SU-DHL-6 (cell line): Measurements from ENCODE around the gene MIDN.
"Not testable (repeated sequence)": the region's sequence is repeated elsewhere in the genome, so short reads cannot be mapped to it uniquely, and the experiment has no call there.

Source experiments
- H2AFZ ChIP-seq: fragments of 200-600 bp; sonication (generic); 2 replicates; pipeline ENCODE4 v1.6.1; 2014; ENCODE audit warnings: low read depth, mild to moderate bottlenecking, moderate library complexity, mixed read lengths, antibody characterized with exemption, low read length; ENCODE audit not compliant: severe bottlenecking
- H3F3A ChIP-seq: fragments of 200-600 bp; shearing (Covaris generic); 2 replicates; pipeline ENCODE4 v1.6.0; 2016; ENCODE audit warnings: antibody characterized with exemption, mild to moderate bottlenecking; ENCODE audit not compliant: insufficient read depth
- H3K27ac ChIP-seq: fragments of 200-600 bp; sonication (generic); 2 replicates; pipeline ENCODE4 v1.5.1; 2016; ENCODE audit warnings: low read depth, mild to moderate bottlenecking, low read length, moderate library complexity, mixed read lengths
- H3K27me3 ChIP-seq: fragments of 200-600 bp; sonication (generic), shearing (Covaris generic); 2 replicates; pipeline ENCODE4 v1.6.0; 2014; ENCODE audit warnings: mild to moderate bottlenecking, low read length
- H3K36me3 ChIP-seq: fragments of 200-600 bp; sonication (generic); 2 replicates; pipeline ENCODE4 v1.6.1; 2014; ENCODE audit warnings: mild to moderate bottlenecking, low read length, mixed read lengths
- H3K4me2 ChIP-seq: fragments of 300-600, 200-600 bp; shearing (Covaris generic), sonication (generic); 2 replicates; pipeline ENCODE4 v1.6.0; 2014; ENCODE audit warnings: low read length, low read depth, mild to moderate bottlenecking; ENCODE audit not compliant: poor library complexity, severe bottlenecking
- H3K4me3 ChIP-seq: fragments of 200-600 bp; sonication (generic); 2 replicates; pipeline ENCODE4 v1.5.1; 2014; ENCODE audit warnings: antibody characterized with exemption, low read length, mild to moderate bottlenecking, mixed read lengths; ENCODE audit not compliant: insufficient read depth, poor library complexity, severe bottlenecking
- H3K79me2 ChIP-seq: fragments of 200-600 bp; sonication (generic); 2 replicates; pipeline ENCODE4 v1.6.1; 2014; ENCODE audit warnings: mild to moderate bottlenecking, low read length, moderate library complexity; ENCODE audit not compliant: insufficient read depth
- H3K9ac ChIP-seq: fragments of 200-600 bp; sonication (generic); 2 replicates; pipeline ENCODE4 v1.7.0; 2014; ENCODE audit warnings: mild to moderate bottlenecking, low read length
- H3K9me2 ChIP-seq: fragments of 200-600 bp; sonication (generic); replicated peaks from 2 replicates; pipeline ENCODE4 v1.6.1; 2014; ENCODE audit warnings: low read length; ENCODE audit not compliant: insufficient read depth
- H3K9me3 ChIP-seq: fragments of 200-600 bp; sonication (generic); 2 replicates; pipeline ENCODE4 v1.6.1; 2014; ENCODE audit warnings: low read length, mixed read lengths; ENCODE audit not compliant: insufficient read depth
- H4K20me1 ChIP-seq: fragments of 200-600 bp; sonication (generic); 2 replicates; pipeline ENCODE4 v1.6.1; 2014; ENCODE audit warnings: low read depth, mild to moderate bottlenecking, antibody characterized with exemption, low read length, moderate library complexity, mixed read lengths
- EZH2phosphoT487 ChIP-seq: fragments of 200-600 bp; sonication (generic), shearing (Covaris generic); conservative IDR thresholded peaks from 2 replicates; pipeline ENCODE4 v1.6.1; 2018; ENCODE audit warnings: mild to moderate bottlenecking, antibody characterized with exemption, low read length, moderate library complexity, mixed read lengths
- TF ChIP-seq, protein P1 (sequence below): fragments of 200-600 bp; sonication (generic); IDR thresholded peaks from one replicate; pipeline ENCODE4 v1.5.1; 2017; ENCODE audit warnings: antibody characterized with exemption, mild to moderate bottlenecking, low read length, moderate library complexity; ENCODE audit not compliant: insufficient read depth, poor library complexity, severe bottlenecking

Gene MIDN

DNA sequence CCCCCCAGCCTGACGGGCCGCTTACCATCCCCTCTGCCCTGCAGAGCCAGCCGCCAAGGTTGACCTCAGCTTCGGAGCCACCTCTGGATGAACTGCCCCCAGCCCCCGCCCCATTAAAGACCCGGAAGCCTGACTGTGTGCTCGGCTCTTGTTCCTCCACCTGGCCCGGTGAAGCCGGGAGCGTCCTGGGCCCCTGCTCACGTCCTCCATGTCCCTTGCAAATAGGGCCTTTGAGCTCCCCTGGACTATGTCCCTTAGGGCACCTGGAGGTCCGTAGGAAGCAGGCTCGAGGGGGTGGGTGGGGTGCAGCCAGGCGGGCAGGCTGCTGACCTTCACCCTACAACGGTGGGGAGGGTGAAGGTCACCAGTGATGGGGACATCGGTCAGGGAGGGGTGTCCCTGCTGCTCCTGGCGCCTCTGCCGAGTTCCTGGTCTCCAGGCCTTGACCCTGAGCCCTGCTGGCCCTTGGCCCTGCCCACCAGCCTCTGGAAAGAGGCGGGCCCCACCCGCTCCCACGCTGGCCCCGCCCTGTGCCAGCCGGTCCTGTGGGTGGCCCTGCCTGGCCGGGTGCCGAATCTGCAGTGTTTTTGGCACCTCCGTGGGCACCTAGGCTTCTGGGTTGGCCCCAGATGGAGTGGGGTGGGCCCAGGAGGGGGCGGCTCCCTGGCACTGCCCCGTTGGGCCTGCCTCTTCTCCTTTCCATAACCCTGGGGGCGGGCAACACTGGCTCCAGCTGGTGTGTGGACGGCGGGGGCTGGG lies 3.5 kb upstream of the MIDN start:
- H2AFZ ChIP-seq = no peak overlapping the region
- peak overlapping the region; percentile 66 for H3K27ac ChIP-seq
- peak overlapping the region; percentile 56 for H3K4me2 ChIP-seq
- no peaks in the 10 kb centered on the region for H3K9me3 ChIP-seq
- peaks cover 13% of the 10 kb centered on the region; the same call in 1 of the 2 replicates for H3K79me2 ChIP-seq
- no peak for TF ChIP-seq EZH2phosphoT487
- TF ChIP-seq, protein P1, sequence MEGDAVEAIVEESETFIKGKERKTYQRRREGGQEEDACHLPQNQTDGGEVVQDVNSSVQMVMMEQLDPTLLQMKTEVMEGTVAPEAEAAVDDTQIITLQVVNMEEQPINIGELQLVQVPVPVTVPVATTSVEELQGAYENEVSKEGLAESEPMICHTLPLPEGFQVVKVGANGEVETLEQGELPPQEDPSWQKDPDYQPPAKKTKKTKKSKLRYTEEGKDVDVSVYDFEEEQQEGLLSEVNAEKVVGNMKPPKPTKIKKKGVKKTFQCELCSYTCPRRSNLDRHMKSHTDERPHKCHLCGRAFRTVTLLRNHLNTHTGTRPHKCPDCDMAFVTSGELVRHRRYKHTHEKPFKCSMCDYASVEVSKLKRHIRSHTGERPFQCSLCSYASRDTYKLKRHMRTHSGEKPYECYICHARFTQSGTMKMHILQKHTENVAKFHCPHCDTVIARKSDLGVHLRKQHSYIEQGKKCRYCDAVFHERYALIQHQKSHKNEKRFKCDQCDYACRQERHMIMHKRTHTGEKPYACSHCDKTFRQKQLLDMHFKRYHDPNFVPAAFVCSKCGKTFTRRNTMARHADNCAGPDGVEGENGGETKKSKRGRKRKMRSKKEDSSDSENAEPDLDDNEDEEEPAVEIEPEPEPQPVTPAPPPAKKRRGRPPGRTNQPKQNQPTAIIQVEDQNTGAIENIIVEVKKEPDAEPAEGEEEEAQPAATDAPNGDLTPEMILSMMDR = no peak
- H3K36me3 ChIP-seq = no peaks in the 10 kb centered on the region
- H3K9ac ChIP-seq = peak overlapping the region; percentile 53
- H4K20me1 ChIP-seq = no peaks in the 10 kb centered on the region
- H3K9me2 ChIP-seq = no peaks in the 10 kb centered on the region
- H3F3A ChIP-seq = peaks cover 25% of the 10 kb centered on the region; the same call in 1 of the 2 replicates
- H3K27me3 ChIP-seq = no peaks in the 10 kb centered on the region
- H3K4me3 ChIP-seq = peak overlapping the region; percentile 18

DNA sequence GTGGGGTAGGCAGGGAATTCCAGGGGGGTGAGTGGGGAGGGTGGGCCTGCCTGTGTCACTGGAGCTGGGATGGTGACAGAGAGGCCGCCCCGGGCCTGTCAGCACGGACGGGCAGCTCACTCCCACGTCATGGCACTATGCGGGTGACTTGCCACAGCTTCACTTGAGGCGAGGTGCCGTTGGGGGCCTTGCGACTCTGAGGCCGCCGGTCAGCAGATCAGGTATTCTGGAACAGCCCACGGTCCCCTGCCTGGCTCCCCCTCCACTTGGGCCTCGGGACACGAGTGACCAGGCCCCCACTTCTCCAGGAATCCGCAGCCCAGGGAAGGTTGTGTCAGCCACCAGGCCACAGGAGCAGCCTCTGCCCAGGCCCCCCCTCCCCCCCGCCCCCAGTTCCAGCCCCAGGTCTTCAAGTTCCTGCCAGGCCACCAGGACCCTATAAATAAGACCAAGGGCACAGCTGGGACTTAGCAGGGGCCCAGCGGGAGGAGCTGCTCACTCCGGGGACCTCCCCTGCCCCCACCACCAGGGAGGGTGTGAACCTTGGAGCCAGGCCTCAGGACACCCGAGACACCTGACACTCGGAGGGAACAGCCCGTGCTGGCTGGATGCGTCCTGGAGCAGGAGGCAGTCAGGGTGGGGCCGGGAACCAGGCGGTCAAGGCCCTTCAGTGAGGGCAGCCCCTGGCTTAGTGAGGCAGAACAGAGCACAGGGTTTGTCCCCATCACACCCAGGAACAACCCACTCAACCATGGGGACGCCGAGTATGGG lies 2.7 kb upstream of the MIDN start:
- H4K20me1 ChIP-seq = no peaks in the 10 kb centered on the region
- peak overlapping the region; percentile 31; the same call in 1 of the 2 replicates for H3K27ac ChIP-seq

DNA sequence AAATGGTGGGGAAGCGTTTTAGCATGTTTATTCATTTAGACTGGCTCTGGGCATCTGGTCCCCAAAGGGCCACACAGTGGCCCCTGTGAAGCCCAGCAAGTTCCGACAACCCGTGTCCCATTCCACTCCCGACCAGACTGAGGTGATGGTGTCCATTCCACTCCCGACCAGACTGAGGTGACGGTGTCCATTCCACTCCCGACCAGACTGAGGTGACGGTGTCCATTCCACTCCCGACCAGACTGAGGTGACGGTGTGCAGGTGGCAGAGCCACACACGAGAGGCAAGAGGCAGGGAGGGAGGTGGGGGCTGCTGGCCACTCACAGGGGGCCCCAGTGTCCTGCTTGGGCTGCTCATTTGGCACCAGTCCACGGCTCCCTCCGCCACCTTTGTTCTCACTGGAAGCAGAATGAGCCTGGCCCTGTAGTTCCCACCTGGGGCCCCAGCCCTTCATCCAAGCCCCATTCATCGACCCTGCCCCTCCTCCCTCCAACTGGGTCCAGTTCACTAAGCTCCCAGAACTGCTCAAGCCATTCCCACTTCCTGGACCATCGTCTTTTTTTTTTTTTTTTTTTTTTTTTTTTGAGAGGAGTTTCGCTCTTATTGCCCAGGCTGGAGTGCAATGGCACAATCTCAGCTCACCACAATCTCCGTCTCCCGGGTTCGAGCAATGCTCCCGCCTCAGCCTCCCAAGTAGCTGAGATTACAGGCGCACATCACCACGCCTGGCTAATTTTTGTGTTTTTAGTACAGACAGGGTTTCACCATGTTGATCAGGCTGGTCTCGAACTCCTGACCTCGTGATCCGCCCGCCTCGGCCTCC lies 1.9 kb upstream of the MIDN start:
- H3K4me3 ChIP-seq, H3K27me3 ChIP-seq, H3K36me3 ChIP-seq: not testable (repeated sequence)

More for the DNA sequence above, 2.7 kb upstream of the MIDN start:
- Histone ChIP-seq H3K9ac (no peak overlapping the region), H3F3A (peaks cover 25% of the 10 kb centered on the region; the same call in 1 of the 2 replicates), H3K79me2 (peaks cover 16% of the 10 kb centered on the region), H3K9me3 (no peaks in the 10 kb centered on the region), H2AFZ (no peak overlapping the region), H3K4me2 (peak overlapping the region; percentile 56), H3K4me3 (no peak overlapping the region), H3K36me3 (no peaks in the 10 kb centered on the region), H3K9me2 (no peaks in the 10 kb centered on the region), H3K27me3 (no peaks in the 10 kb centered on the region)
- TF ChIP-seq, protein P1 = no peak
- TF ChIP-seq EZH2phosphoT487 = no peak

More for the DNA sequence above, 1.9 kb upstream of the MIDN start:
- H3K9me3 ChIP-seq, H4K20me1 ChIP-seq, H3K9ac ChIP-seq, H3K4me2 ChIP-seq, H3K9me2 ChIP-seq, H2AFZ ChIP-seq: not testable (repeated sequence)
- H3F3A ChIP-seq = peaks cover 27% of the 10 kb centered on the region; the same call in 1 of the 2 replicates
- peak overlapping the region; percentile 31; the same call in 1 of the 2 replicates for H3K27ac ChIP-seq
- peaks cover 24% of the 10 kb centered on the region for H3K79me2 ChIP-seq
